Measurements from ENCODE around the gene STK32A.
"Not testable (repeated sequence)": the region's sequence is repeated elsewhere in the genome, so short reads cannot be mapped to it uniquely, and the experiment has no call there.

The STK32A gene

DNA sequence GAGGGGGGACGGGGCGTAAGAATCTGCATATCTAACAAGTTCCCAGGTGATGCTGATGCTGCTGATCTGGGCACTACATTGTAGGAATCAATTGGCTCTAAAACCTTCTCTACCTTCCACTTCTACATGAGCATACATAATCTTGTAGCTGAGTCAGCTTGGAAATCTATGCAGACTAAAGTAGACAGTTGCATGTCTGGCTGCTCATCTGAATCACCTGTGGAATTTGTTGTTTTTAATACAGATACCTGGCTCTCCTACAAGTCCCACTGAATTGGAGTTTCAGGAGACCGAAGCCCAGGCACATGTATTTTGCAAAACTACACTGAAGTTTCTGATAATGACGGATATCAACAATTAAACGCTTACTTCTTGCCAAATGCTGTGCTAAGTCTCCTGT is 113.6 kb downstream of the STK32A start:
- DNase-seq, result no peak

DNA sequence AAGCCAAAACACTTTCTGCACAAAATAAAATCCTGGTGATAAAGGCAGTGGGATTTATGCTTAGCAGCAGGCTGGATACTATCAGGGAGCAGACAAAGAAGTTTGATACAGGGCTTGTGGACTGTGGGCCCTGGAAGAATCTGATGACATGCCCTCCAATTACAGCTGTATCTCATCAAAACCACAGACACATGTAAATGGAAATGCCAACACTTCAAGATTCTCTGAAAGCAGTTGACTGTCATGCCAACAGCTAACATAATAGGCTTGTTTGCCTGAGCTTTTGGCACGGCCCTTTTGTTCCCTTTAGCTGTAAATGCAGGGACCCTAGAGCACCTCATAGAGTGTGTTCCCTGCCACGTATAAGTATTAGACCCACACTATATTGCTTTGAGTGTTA is 114.4 kb downstream of the STK32A start:
- no peak for DNase-seq

DNA sequence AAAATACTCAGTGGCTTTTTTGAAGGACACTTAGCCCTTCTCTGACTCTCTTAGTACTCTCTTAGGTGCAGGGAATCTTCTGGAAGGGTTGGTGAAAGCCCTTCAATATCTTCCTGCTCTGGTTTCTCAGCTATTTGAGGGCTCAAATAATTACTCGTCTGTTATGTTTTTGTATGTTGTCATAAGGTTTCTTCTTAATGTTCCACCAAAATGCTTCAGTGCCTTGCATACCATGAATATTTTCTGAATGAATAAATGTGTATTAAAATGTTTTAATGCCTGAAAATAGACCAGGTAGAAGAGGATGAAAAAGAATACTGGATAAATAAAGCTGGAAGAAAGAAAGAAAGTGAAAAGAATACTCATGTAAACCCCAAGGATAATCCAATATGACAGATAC is 124.3 kb downstream of the STK32A start:
- DNase-seq, result no peak

DNA sequence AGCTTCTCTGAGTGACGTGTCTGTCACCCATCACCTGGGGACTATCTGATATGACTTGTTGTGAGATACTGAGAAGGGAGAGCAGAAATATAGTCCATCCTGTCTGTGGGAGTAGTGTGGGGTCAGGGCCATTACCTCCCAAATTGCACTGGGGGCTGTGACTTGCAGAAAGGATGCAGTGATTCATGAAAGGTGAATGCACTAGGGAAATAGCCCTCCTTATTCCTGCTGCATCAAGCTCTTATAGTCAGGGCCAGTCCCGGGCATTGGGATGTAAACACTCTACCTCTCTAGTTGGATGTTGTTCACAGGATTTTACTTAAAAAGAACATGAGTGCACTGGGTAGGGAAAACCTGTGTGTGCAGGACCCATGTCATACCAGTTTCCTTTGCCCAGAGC is 124.8 kb downstream of the STK32A start:
- no peak for DNase-seq

DNA sequence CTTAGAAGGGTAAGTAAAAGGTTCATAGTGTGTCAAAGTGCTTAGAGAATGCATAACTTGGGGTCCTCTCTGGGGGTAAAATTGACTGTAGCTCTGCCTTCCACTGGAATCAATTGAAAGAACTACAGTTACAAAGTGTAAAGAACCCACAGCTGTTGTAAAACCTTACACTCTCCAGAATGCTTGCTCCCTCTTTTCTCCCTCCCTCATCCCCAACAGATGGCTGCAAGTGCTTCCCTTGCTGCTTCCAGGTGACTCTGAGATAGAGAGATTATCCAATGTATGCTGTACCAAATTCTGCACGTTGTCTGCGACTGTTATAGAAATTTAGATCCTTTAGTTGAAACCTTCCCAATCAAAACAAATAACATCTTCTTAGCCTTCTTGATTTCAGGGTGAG is 126.0 kb downstream of the STK32A start:
- no peak for DNase-seq

DNA sequence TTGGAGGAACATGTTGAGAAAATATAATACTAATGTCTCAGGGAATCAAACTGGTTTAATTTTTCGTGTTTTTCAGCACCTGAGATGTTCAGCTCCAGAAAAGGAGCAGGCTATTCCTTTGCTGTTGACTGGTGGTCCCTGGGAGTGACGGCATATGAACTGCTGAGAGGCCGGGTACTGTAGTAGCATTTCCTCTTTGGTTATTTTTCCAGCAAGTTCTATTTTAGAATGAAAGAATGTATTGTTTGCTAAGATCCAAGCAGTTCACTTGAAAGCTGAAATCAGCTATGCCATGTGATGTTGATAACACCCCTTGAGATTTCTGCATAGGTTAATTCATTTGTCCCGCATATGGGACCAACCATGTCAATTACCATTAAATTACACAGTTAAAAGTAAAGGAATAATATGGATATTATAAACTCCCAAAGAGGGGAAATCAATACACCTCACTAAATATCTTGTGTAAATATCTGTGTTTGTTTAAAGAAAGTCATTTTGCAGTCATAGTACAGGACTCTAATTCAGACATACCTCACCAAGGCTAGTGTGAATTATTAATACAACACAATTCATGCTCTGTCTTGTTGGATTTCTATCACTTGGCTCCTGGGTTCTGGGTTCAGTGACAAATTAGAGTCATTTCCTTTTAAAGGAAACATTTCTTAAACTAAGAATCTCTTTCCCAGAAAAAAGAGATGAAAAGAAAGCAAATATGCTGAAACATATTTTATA is 126.8 kb downstream of the STK32A start:
- no peak for DNase-seq

DNA sequence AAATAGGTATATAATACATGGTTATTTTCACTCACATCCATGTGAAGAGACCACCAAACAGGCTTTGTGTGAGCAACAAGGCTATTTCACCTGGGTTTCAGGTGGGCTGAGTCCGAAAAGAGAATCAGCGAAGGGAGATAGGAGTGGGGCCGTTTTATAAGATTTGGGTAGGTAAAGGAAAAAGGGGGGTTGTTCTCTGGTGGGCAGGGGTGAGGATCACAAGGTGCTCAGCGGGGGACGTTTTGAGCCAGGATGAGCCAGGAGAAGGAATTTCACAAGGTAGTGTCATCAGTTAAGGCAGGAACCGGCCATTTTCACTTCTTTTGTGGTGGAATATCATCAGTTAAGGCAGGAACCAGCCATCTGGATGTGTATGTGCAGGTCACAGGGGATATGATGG is 132.6 kb downstream of the STK32A start:
- not testable (repeated sequence) for DNase-seq

DNA sequence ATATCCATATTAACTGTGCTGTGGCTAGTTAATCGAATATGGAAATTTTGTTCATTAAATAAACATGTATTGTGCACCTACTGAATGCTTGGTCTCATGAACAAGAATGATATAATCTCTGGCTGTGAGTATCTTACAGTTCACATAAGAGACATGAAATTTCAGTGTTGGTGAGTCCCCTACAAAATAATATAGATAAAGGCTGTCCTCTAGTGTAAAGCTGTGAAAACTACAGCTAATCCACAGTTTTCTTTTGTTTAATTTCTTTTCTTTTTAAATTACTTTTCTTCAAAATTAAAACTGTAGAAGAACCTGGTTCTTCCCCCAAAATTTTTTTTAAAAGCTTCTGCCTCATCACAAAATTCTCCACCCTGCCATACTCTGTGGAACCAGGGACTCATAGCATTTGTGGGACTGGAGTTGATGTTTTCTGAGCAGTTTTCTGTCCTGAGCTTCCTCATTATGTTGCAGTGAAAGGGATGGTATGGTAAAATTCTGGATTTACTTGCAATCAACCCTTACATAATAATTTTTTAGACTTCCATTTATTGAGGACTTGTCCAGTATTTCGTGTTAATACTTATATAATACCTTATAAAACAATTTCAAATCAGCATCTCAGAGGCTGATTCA is 135.0 kb downstream of the STK32A start:
- DNase-seq, result no peak

DNA sequence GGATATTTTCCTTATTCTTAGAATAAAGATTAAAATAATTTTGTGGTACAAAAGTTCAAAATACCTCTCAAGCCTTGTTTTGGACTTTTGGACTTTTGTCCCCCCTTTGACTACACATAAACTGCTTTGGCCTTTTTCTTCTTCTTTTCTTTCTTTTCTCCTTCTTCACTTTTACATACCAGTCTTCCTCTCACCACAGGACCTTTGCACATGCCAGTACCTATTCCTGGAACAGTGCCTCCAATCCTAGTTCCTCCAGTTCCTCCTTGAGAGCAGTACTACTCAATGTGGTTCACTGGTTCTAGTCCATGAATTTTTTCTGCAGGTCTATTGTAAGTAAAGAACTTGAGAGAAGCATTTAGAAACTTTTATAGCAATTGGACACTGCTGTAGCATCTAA is 136.5 kb downstream of the STK32A start:
- no peak for DNase-seq

DNA sequence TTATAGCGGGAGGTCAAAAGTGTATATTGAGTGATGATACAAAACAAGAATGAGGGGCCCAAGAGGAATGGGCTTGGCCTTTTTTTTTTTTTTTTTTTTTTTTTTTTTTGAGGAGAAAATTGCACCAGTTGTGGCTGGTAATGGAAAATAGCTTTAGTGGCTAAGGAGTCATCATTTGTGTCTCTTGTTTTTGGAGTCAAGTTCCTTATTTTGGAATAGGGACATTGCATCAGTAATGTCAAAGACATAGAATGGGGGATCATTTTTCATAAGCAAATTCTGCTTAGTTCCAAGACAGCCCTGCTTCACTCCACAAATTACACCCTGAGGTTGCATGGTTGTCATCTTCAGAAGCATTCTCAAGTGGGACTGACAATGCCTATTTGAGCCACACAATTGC is 137.4 kb downstream of the STK32A start:
- no peak for DNase-seq

DNA sequence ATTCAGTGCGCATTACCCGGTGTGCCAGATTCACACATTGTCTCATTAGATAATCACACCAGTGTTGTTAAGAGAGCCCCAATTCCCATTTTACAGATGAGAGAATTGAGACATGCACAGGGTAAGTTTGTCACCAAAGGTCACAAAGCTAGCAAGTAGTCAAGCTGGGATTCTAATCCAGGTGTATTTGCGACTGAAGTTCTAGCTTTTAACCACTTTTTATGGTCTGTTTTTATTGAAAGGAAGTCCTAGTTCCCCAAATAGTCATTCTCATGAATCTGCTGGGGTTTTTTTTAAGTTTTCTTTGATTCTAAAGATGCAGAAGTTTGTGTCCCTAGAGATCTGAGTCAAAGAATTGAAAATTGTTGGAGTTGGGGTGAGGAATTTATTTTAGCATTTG is 138.5 kb downstream of the STK32A start:
- DNase-seq, result no peak

DNA sequence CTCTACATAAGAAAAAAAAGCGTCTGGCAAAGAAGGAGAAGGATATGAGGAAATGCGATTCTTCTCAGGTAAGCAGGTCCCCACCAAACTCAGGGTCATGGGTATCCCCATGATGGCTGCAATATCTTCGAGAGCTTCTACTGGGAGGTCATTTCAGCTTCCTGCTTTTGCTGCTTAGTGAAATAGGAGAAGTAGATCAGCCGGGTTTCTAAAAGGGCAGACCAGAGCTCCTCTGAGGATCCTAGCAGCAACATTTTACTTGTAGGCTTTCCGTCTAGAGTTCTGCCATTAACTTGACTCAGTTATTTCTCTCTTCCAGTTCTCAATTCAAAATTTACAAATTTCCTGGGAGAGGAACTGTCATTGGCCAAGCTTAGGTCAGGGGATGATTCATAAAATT is 140.3 kb downstream of the STK32A start:
- no peak for DNase-seq

DNA sequence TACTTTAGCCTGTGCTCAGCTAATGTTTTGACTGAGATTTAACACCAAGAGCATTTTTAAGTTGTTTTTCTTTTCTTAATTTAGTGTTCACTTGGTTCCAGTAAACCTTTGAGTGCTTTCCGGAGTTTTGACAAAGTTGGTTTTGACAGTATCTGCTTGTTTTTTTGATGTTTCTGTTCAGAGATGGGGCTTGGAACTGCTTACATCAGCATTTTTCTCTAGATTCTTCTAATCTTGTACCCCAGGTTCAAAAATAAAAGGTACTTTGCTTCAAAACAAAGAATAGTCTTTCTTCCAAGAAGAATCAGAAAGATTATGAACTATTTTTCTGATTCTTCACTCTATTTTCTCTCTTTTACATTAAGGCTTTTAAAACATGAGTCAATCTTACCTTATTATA is 142.9 kb downstream of the STK32A start:
- no peak for DNase-seq

DNA sequence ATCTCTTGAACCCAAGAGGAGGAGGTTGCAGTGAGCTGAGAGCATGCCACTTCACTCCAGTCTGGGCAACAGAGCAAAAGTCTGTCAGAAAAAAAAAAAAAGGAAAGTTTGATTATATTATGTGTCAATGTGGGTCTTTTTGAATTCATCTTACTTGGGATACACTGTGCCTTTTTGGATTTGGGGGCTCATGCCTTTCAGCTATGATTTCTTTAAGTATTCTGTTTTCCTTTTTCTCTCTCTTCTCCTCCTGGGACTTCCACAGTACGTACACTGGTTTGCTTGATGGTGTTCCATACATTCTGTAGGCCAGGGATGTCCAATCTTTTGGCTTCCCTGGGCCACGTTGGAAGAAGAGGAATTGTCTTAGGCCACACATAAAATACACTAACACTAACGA is 146.7 kb downstream of the STK32A start:
- no peak for DNase-seq

DNA sequence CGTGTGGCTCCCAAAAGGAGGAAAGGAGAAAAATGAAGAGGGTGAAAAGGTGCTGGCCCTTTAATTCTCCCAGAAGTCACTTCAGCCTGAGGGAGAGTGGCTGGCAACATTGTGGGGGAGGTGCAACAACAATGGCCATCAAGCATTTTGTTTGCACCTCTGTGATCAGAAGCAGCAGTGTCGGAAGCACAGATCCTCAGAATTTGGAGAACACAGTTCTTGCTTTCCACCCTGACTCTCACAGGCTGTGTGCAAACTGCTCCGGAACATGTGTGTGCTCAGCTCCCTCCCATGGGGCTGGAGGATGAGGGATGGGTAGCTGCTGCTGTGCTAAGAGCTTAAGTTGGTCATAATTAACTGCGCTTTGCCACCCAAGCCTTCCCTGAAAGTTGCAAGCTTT is 147.9 kb downstream of the STK32A start:
- no peak for DNase-seq

DNA sequence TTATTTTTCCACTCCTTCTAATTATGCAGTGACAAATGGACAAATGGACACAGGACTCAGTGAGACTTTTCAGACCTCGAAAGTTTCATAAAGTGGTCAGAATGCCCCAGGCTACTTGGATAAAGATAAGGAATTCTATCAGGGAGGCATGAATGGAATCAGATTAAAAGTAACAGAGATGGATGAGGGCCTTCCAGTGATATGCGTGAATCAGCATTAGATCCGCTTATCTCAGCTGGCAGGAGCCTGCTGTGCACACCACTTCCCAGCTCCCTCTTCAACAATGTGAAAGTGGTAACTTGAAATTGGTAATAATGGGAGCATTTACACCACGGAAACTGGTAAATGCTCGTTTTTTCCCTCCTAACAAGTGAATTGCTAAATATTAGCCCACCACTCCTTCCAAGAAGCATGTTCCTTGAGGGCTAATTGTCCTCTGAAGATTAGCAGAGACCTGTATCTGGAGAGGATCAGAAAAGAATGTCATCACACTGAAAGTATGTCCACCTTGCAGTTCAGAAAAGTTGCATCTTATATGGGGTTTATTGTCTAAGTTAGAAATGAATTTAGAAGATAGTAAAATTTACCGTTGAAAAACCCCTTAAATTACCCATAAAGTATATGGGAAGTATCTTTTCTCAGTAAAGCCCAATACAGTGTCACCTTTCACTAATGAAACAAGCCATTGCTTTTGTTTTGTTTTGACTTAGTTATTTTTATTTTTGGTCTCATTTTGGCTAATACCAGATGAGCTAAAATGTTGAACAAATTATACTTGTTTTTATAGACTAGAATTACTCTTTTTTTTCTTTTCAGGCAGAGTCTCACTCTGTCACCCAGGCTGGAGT is 149.7 kb downstream of the STK32A start:
- no peak for DNase-seq

DNA sequence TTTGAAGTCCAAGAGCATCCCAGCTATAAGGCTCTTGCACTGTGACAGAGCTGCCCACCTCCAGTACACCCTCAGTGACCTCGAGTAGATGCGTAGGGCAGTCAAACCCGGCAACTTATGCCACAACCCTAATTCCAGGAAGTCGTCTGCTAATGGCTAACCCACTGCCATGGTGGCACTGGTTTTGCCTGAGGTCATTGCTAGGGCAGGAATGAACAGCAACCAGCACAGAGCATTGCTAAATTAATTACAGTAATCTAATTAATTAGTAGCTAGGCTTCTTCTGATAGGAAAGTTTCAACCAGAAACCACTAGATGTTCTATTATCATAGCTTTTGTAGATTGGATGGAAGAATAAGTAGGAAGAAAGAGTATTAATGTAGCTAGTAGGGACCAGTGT is 152.3 kb downstream of the STK32A start:
- DNase-seq, result no peak

DNA sequence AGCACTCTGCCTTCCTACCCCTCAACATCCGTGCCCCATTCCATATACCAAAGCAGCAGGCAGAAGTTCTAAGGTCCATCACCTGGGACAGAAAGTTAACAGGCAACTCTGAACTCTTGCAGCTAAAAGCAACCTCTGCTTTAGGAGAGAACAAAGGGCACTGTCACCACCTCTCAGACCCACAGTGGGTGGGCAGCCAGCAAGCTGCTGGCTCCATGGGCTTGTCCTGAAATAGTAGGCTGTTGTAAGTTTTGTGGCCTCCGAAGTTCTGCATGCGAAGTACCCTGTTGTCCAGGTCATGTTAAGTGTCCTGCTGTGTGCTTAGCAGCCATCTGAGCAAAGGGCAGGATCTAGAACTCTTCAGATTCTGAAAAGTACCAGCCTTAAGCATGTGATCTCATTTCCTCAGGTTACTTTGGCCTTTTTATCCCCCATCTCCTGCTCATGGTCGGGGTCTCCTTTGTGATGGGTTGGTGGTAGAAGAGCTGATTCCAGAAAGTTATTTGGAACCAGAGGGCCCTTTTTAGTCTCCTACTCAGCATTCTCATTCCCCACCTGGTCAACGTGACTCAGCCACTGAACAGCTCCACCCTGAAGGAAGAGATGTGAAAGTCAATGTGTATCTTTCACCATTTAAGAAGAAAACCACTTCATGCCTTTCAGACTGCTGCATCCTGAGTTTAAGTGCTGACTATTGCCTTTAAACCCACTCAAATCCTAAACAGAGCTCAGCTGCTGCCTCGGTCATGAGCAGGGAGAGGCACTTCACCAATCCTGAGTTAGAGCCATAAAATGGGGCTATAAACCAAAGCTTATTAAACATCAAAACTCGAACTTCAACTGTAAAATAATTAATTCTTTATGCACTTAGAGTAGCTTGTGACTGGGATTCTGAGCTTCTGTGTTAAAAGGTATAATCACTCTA is 153.6 kb downstream of the STK32A start:
- DNase-seq, result no peak

DNA sequence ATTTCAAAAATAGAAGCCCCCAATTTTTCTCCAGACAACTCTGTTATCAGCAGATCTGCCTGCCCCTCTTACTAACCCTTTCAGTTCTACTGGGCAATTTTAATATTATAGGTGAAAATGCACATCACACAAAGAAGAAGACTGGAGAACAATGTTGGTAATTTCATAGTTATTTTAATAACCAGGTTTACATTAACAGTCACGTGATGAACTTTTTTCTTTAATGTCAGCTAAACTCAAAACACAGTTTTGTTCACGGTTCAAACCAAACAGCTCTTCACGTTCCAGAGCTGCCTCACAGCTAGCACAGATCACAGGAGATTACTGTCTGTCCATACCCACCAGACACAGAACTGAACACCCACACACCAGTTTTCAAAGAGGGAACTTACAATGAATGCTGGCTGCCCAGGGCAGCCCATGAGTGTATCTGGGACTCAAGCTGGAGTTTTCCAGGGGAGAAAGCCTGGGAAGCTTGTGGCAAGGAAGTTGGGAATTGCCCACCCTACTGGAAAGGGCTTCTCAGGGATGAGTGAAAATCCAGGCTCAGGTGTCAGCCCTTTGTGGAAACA is 155.9 kb downstream of the STK32A start:
- no peak for DNase-seq

DNA sequence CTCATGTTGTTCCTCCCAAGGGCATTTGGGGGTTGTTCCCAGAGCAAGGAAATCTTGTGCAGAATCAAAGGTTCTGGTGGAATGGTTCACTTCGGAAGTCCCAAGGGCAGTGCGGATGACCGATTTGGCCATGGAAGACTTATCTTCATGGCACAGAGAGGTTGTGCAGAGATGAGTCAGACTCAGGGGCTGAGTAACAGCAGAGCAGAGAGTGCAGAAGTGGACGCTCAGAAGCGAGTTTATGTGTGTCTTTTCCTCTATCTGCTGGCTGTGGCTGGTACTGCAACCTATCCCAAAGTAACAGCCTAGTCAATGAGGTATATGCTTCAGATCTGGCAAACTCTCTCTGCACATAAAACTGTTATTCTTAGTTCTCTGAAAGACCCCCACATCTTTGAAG is 157.0 kb downstream of the STK32A start:
- no peak for DNase-seq

DNA sequence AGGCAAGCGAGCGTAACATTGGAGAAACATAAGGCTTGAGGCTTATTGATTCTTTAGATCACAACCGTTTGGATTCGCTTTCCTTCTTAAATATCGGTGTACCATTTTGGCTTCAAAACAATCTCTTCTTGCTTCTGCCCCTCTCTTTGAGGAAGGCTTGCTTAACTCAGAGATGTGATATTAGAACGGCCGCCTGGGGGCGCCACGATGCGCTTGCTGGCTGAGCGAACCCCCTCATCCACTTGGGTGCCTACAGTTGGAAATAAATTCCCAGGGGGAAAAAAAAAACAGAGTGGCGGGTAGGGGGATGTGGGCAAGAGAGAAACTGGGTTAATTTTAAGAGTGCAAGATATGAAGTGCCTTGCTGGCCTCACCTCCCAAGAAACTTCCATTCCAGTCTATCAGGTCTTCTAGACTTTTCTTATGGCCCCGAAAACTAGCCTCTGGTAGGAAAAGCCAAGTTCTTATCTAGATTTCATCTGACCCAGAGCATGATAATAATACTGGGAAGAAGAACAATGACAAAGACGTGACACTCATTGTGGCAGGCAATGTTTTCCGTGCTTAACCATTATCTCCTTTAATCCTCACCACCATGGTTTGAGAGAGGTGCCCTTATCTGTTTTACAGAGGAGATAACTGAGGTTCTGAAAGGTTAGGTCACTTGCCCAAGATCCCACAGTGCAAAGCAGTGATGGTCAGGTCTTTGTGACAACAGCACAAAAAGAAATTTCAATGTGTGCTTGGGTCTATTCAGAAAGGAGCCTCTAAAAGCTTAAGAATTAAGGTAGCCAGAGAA is 159.2 kb downstream of the STK32A start:
- no peak for DNase-seq
